Glomerular endothelial cell (primary cell): Measurements from ENCODE around the gene B2M. TPM values are rescaled to one million over a fixed set of nuclear protein-coding genes. Genes with fewer than 3 reads are reported as not detected.
"Not testable (repeated sequence)": the region's sequence is repeated elsewhere in the genome, so short reads cannot be mapped to it uniquely, and the experiment has no call there.

Source experiments
- DNase-seq: peaks from one replicate; pipeline ENCODE4 v3.0.0-alpha.2; 2011; ENCODE audit warnings: low read depth, low spot score; ENCODE audit errors: extremely low read depth
- total RNA-seq: library from RNA; depleted of rRNA; stranded (reverse); fragments of >200 nt; gene quantifications from 2 replicates; pipeline ENCODE4 v1.2.3, GENCODE V29; 2015

Gene B2M
- total RNA-seq, result 3,781 and 4,884 TPM in 2 replicates

GRCh38 chr15:44711096-44711742, at the start of gene B2M, which contains the start of gene PATL2:
B2M (plus strand) TSS chr15:44711517; CDS start chr15:44711547, 30 bp downstream.
PATL2 (minus strand) TSS chr15:44711323; CDS start chr15:44676490, 34,833 bp downstream.
- DNase-seq, result peak; percentile 93

GRCh38 chr15:44661576-44661975, 49.7 kb upstream of the B2M start:
- no peak for DNase-seq

- DNase-seq, result no peak
Measured at GRCh38 chr15:44662478-44663409, 48.6 kb upstream of the B2M start.

GRCh38 chr15:44663410-44664308, 47.7 kb upstream of the B2M start, which contains the start of gene SPG11:
SPG11 (minus strand) TSS chr15:44663662; CDS start chr15:44663647, 15 bp downstream.
- DNase-seq, result peak; percentile 88

GRCh38 chr15:44666210-44667038, 44.9 kb upstream of the B2M start:
- no peak for DNase-seq

- no peak for DNase-seq
Measured at GRCh38 chr15:44667039-44667360, 44.3 kb upstream of the B2M start.

GRCh38 chr15:44668921-44669320, 42.4 kb upstream of the B2M start:
- no peak for DNase-seq

- DNase-seq, result no peak
Measured at GRCh38 chr15:44670087-44670950, 41.0 kb upstream of the B2M start.

GRCh38 chr15:44673639-44674038, 37.7 kb upstream of the B2M start:
- no peak for DNase-seq

GRCh38 chr15:44675911-44676310, 35.4 kb upstream of the B2M start:
- no peak for DNase-seq

GRCh38 chr15:44676676-44677075, 34.6 kb upstream of the B2M start:
- no peak for DNase-seq

GRCh38 chr15:44682211-44682610, 29.1 kb upstream of the B2M start:
- no peak for DNase-seq

GRCh38 chr15:44682809-44683682, 28.3 kb upstream of the B2M start:
- not testable (repeated sequence) for DNase-seq

- not testable (repeated sequence) for DNase-seq
Measured at GRCh38 chr15:44689318-44689717, 22.0 kb upstream of the B2M start.

- DNase-seq, result not testable (repeated sequence)
Measured at GRCh38 chr15:44690245-44690644, 21.1 kb upstream of the B2M start.

GRCh38 chr15:44692659-44693058, 18.7 kb upstream of the B2M start:
- DNase-seq, result no peak

GRCh38 chr15:44694416-44694815, 16.9 kb upstream of the B2M start:
- no peak for DNase-seq

GRCh38 chr15:44695294-44695693, 16.0 kb upstream of the B2M start:
- no peak for DNase-seq
